Stimulated activated CD4-positive, alpha-beta T cell treated with anti-CD3 and anti-CD28 coated beads, Interleukin-1b, Interleukin-23, amount 100 ng/mL, for 48 hours (primary cell): ENCODE measurements around the gene CCT3.
"Not testable (repeated sequence)": the region's sequence is repeated elsewhere in the genome, so short reads cannot be mapped to it uniquely, and the experiment has no call there.

Experiments used
- DNase-seq: peaks from one replicate; pipeline ENCODE4 v3.0.0-alpha.2; 2020

Gene CCT3

DNA sequence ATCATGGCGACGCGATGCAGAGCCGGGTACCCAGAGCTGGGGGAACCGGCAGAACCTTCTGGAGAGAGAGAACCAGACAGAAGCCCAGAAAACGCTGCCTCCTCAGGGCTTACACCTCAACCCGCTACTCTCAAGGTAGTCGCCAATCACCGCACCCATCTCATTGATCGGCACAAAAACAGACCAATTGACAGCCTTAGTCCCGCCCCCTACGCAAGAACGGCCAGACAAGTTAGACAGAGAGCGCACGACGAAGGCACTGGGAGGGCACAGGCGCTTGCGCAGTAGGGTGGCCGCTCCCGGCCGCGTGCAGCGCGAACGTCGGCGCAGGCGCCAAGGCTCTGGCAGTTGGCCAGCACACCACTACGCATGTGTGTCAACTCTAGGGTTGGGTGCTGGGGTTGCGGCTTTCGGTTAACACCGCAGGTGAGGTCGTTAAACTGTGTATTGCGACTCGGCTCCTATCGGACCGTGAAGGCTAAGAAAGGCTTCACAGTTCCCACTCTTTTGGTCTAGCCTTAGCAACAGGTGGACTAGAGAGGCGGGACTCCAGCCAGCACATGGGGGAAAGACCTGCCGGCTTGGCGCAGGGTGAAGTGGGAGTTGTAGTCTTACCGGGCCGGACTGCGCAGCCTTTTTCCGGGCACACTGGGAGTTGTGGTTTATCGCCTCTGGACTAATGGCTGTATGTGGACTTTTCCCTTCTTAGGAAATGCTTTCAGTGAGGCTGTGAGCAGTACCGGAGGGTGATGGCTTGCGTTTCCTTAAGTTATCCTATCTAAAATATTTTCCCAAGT, at the start of gene CCT3, which contains the start of gene TSACC:
CCT3 (minus strand) TSS at position 113 of the 797 bp plus-strand sequence; CDS start at position 5, 108 bp downstream.
TSACC (plus strand) TSS at position 347 of the 797 bp plus-strand sequence. CDS start 1,232 bp downstream, outside the sequence.
- peak; percentile 98 for DNase-seq

DNA sequence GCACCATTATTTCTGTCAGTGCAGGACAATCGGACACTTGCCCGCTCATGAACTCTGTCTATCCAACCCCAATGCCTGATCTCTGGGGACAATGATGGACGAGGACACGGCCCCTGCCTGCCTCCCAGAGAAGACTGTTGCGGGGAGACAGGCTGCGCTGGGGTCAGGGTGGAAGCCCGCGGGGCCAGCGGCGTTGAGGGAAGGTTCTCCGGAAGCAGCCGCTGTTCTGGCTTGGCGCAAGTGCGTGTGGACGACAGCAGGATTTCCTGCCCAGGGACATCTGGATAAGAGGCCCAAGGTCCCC, 49.7 kb upstream of the CCT3 start:
- no peak for DNase-seq

DNA sequence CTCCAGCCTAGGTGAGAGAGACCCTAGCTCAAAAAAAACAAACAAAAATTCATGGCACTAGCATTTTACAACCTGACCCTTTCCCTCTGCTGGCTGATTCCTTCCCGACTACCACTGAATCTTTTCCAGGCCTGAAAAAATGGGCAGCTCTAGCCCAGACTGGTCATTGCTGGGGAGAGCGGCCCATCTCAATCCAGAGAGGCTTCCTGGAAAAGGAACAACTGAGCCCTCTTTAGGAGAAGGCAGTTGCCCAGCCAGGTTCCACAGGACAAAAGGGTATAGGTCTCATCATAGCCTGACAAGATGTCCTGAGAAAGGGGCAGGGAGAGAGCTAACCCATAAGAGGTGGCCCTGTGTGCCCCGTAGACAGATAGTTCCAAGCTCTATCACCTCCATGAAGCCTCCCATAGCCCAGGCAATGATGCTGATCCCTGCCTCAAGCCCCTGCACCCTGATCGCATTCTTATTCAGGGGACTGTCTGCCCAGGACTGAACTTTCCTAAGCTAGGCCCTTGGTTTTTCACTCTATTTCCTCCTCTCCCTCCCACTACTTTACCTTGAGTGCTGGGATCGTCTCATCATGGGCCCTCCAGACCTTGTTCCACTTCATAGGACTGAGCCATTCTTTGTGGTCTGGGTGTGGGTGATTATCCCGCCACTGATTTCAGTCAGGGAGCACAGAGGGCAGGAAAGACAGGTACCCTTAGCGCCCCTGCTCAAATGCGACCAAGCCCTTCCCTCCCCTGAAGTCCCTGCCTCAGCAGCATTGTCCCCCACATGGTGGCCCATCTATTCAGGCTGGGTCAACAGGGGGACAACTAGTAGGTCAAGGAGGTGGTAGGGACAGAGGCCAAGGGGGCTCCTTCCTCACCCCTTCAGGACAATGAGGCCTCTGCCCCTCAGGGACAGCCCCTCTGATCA, 49.1 kb upstream of the CCT3 start:
- no peak for DNase-seq

DNA sequence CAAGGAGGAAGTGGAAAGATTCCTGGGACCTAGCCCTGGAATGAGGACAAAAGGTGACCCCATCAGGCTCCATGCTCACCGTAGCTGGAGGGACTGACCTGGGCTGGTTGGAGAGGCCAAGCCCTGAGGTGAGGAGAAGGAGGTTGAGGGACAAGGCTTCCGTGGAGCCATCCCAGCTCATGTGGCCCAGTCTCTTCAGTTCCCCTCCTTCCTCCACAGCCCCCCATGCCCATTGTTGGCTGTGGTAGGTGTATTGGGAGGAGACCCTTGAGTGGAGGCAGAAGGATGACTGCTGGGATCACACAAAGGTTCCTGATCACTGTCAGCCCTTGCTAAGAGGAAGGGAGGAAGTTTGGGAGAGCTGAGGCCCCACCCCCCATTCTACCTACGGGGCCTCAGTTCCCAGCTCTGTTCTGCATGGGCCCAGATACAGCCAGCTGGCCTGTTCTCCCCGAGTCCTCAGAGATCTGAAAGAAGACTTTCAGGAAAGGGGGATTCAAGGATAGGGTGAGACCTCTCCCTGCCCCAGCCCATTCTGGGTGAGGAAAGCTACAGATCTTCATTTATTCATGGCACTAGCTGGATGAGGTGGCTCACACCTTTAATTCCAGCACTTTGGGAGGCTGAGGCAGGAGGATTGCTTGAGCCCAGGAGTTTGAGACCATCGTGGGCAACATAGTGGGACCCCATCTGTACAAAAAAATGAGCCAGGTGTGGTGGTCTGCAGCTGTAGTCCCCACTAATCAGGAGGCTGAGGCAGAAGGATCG, 48.2 kb upstream of the CCT3 start:
- DNase-seq: no peak

DNA sequence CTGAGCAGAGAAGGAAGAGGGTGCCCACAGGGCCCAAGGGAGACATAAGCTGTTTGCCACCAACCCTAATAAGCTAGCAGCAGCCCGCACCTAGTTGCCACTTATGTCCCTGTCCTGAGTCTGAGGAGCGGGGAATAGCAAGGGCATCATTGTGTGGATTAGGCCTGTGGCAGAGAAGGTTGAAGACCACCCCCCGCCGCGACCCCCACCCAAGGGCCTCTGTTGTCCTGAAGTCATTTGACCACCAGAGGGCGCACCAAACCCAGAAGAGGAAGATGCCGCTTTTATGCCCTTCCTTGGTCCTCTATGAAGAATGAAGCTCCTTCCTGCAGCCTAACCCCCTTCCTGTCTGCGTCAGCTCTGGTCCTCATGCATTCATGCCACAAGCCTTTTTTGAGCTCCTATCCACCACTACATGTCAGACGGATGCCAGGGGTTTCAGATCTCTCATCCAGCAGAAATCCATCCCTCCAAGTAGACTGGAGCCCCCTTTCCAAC, 47.5 kb upstream of the CCT3 start:
- DNase-seq: peak; percentile 70

DNA sequence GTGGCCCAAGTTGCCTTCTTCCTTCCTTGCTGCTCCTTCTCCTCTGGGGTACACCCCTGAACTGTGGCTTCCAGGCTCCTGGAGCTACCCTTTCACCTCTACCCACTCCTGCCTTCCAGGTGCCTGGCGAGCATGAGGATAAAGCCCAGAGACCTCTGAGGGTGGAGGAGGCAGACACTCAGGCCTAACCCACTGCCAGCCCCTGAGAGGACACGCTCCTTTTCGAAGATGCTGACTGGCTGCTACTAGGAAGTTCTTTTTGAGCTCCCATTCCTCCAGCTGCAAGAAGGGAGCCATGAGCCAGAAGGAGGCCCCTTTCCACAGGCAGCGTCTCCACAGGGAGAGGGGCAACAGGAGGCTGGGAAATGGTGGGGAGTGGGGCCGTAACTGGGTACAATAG, 46.6 kb upstream of the CCT3 start:
- no peak for DNase-seq

DNA sequence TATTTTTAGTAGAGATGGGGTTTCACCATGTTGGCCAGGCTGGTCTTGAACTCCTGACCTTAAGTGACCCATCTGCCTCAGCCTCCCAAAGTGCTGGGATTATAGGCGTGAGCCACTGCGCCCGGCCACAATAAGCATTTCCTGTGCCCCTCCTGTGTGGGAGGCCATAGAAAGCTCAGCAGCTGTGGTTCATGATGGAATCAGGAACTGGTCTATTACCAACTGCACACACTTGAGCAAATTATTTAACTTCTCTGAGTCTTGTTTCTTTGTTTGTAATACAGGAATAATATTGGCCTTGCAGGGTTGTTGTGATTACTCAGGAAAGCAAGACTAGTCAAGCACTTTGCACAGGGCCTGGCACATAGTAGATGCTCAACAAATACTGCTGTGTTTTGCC, 45.9 kb upstream of the CCT3 start:
- no peak for DNase-seq

DNA sequence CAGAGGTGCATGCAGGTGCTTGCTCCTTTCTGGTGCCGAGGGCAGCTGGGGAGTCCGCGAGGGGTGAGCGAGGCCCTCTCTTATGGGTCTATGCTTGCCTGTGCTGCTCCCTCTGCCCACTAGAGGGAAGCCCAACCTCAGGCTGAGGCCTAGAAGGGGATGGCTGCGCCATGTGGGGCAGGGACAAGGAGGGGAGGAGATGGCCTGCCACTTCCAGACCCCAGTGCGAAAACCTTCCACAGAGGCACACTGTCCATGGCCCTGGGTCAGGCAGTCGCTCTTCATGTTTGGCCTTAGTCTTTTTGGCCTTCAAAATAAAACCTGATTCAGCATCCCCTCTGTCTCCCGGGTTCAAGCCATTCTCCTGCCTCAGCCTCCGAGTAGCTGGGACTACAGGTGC, 44.9 kb upstream of the CCT3 start:
- DNase-seq: peak; percentile 71

DNA sequence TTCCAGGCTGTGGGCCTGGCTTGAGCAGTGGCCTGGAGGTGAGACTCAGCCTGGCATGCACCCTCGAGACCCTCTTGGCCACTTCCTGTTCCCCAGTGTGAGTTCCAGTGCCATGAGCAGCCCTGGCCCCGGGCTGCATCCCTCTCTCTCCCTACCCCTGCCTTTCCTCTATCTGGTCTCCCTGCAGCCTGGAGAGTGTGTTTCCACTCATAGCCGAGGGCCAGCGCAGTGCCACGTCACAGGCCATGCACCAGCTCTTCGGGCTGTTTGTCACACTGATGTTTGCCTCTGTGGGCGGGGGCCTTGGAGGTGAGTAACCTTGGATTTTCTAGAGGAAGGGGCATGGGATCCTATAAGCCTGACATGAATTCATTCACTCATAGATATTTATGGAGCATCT, 44.5 kb upstream of the CCT3 start:
- DNase-seq: no peak

DNA sequence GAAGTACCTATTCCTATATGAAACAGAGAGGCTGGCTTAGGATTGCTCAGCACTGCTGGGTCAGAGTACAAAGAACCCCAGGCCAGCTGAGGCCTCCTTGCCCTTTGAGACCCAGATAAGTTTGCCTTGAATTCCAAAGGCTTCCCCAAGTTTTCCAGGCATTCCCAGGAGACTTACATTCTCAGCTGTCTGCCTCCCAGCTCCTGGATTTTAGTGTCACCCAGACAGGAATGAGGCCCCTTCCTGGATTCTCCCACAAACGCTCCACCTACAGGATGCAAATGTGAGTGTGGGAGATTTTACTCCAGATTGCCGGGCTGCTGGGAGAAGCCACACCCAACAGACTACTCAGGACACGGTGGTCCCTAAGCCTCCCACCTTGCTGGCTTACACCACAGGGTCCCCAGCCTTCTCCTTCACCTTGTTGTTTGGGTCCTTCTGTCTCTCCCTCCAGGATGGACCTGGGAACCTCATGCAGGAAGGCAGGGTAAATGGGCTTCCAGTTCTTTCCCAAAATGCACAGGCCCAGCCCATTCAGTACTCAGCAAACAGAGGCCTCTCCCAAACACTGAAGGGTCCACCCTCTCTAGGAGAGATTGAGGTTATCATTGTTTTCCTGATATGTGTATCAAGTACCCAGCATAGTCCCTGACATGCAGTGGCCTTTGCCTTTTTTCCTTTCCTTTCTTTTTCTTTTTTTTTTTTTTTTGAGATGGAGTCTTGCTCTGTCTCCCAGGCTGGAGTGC, 41.5 kb upstream of the CCT3 start:
- no peak for DNase-seq

DNA sequence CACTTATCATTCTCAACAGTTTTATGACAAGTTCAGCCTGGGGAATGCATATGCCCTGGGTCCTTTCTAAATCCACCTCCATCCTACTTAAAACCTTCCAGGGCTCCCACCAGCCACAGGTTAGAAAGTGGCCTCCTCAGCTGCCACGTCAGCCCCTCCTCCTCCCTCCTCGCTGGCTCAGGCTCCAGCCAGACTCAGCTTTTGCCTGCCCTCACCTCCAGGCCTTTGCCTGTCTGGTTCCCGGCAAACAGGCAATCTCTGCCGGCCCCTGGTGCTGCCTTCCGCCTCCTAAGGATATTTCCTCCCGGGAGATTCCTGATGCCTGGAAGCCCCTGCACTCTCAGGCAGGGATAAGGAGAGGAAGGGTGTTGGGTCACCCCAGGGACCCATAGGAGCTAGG, 40.5 kb upstream of the CCT3 start:
- DNase-seq: no peak

DNA sequence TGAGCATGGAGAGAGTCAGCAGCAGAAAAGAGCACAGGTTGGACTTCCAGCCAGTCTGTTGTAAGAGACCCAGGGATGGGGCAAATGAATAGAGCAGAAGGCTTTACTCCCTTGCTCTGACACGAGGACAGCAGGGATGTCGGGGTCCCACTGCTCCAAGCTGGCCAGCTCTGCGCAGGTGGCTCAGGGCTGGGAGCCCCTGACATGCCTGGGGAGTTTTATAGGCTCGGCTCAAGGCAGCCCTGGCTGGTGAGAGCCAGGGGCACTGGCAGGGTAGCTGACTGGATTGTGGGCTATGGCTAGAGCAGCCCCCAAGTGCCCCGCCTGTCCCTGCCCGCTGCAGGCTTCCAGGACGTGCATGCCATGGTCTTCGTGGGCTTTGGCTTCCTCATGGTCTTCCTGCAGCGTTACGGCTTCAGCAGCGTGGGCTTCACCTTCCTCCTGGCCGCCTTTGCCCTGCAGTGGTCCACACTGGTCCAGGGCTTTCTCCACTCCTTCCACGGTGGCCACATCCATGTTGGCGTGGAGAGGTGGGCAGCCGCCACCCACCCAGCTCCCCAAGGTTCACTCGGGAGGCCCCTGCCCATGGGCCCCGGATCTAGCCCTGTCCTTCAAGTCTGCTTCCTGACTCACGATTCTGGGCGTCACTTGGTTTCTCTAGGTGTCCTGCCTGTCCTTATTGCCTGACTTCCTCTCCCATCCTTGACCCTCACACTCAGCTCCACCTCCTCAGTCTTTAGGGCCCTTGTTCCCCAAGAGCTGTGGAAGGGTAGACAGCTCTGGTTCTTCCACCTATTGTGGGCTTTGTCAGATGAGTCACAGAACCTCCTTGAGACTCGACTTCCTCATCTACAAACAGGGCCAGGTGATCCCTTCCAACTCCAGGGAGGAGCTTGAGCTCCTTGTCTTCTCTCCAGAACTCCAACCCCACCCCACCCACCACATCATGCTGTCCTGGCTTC, 39.1 kb upstream of the CCT3 start:
- no peak for DNase-seq

DNA sequence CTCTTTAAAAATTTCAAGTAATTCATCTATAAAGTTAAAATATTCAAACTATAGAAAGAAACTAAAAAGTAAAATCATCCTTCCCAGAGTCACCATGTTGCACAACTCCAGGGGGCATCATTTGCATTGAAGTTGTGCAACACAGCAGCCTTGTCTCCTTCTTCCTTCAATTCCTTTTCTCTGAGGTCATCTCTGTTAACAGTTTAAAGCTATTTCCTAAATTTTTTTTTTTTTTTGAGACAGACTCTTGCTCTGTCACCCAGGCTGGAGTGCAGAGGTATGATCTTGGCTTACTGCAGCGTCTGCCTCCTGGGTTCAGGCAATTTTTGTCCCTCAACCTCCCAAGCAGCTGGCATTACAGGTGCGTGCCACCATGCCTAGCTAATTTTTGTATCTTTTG, 38.1 kb upstream of the CCT3 start:
- DNase-seq: no peak

DNA sequence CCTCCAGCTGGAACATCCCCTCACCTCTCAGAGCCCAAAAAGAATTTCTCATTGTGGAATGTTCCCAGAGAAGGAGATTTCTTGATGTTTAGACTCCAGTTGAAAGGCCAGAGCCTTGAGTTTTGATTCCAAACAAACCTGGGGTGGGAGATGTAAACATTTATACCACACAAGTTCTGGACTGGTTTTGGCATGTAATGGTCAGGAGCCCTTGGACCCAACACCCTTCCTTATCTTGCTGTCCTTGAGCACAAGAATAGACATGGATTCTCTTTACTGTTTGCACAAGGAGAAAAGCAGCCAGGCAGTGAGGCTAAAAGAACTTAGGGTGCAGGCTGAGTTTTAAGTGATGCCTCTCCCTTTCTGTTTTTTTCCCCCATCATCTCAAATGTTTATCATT, 35.5 kb upstream of the CCT3 start:
- no peak for DNase-seq

DNA sequence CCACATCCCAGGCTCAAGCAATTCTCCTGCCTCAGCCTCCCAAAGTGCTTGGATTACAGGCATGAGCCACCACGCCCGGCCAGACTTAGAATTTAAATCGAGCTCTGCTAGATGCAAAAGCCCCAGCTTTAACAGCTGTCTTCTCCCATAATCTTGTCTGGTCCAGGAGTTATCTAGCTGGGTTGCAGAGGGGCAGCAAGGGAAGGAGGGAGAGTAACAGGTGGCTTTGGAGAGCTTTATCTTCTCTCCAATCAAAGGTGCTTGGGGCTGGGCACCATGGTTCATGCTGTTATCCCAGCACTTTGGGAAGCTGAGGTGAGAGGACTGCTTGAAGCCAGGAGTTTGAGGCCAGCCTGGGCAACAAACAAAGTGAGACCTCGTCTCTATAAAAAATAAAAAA, 34.8 kb upstream of the CCT3 start:
- DNase-seq: no peak

DNA sequence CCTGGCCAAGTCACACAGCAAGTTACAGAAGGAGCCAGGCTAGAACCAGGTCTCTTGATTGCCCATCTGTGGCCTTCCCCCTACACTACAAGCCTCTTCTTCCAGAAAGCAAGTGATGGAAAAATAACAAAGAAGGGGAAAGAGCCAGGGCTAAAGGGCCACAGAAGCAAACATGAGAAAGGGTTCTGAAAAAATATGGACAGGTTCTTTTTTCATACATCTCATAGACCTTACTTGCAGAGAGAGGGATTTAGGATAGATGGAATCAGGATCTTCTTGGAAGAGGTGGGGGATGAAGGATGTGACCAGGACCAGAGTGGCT, 34.1 kb upstream of the CCT3 start:
- no peak for DNase-seq

DNA sequence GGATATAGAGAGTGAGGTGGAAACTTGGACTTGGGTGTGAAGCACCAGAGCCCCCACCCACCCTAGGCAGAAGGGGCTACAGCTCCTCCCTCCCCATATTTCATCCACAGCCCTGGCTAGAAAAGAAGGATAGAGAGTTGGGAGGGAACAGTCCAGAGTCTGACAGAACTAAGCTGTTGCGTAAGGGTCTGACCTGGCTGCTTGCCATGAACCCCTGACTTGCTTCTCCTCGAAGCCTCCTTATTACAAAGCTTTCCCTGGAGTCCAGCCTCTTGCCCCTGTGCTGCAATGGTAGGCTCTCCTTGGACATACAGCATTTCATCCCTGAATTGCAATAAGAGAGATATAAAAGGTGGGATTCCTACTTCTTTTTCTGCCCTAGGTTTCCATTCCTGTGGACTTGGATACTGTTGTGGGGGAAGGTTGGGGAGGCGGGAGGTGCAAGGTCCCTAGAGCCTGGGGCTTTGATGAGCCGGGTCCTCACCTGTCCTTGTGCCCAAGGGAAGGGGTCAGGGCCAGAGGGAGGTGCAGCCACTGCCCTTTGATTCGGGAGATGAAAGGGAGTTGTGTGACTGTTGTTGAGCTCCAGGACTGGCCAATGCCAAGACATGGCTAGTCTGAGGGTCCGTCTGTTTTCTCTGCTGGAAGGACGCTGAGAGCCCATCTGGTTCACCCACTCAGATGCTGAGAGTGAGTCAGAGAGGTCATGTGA, 33.6 kb upstream of the CCT3 start:
- DNase-seq: no peak

DNA sequence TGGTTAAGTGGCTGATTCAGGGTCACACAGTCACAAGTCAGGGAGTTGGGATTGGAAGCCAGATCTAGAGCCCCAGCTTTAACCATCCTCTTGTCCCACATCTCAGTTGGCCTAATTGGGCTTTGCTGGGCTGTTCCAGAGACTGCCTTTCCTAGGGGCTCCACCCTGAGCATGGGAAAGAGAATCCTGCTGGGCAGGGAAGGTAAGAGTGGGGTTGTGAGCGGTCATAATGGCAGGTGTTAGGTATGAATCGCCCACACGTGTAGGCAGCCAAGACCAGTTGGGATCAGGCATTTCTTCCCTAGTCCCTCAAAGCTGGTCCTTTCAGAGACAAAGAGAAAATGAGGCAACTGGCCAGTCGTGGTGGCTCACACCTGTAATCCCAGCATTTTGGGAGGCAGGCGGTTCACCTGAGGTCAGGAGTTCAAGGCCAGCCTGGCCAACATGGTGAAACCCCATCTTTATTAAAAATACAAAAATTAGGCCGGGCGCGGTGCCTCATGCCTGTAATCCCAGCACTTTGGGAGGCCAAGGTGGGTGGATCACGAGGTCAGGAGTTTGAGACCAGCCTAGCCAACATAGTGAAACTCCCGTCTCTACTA, 31.7 kb upstream of the CCT3 start:
- not testable (repeated sequence) for DNase-seq

DNA sequence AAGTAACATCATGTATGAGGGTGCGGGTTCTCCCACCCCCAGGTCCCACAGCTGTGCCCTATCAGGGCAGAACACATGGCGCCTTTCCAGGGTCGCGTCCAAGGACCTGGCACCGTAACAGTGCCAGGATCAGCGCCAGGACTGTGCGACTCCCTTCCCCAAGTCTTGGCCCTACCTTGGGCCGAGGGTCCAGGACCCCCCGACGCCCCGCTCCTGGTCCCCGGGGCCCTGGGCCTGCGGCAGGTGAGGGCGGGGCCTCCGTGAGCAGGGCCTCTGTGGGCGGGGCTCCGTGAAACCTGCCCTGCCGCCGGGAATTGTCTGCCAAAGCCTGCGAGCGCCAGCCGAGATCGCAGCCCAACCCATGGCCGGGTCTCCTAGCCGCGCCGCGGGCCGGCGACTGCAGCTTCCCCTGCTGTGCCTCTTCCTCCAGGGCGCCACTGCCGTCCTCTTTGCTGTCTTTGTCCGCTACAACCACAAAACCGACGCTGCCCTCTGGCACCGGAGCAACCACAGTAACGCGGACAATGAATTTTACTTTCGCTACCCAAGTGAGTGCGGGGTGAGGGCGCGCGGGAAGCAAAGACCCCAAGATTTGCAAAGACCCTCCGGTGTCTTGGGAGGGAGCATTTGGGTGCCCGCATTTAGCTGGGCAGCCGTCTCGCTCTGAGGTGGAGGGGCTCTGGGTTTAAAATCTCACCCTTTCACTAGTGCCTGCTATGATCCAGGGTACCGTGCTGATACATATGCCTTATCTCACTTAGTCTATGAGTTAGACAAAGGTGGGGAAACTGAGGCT, 31.0 kb upstream of the CCT3 start, which contains the start of gene RHBG:
RHBG (plus strand) TSS at position 323 of the 796 bp plus-strand sequence; CDS start at position 362, 39 bp downstream.
- no peak for DNase-seq
